OCI-LY1 (cell line): ENCODE results near the gene STAG1.

ENCODE experiments used
- CTCF ChIP-seq: fragments of 200-600 bp; sonication (generic), shearing (Covaris generic); IDR thresholded peaks from 2 replicates; pipeline ENCODE4 v1.5.1; 2017; ENCODE audit warnings: mild to moderate bottlenecking, antibody characterized with exemption, low read length, moderate library complexity, mixed read lengths
- EZH2 ChIP-seq: fragments of 200-600 bp; sonication (generic), shearing (Covaris generic); IDR thresholded peaks from 2 replicates; pipeline ENCODE4 v1.8.0; 2017; ENCODE audit warnings: borderline replicate concordance, mixed run types, mild to moderate bottlenecking, antibody characterized with exemption, low read length, moderate library complexity, mixed read lengths

DNA sequence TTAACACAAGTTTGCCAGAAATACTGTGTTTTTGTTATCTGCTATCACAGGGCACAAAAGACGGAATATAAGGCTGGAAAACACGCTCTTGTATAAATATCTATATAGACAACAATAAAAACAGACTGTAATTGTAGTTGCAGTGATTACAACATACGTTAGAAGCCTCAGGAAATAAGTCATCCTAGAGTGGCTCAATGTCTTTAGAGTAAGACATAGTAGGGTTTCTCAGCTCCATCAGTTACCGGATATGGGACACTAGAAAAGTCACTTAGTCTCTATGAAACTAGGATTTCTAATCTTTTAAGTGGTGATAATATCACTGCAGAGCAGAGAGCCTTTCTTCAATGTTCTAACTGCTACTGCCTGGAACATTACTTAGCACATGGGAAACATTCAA, 208.8 kb downstream of the STAG1 start:
- no peak for TF ChIP-seq EZH2
- no peak for TF ChIP-seq CTCF
